T-helper 17 cell (primary cell): ENCODE data around the gene CELF2. TPM values are rescaled to one million over a fixed set of nuclear protein-coding genes. Genes with fewer than 3 reads are reported as not detected.
"Not testable (repeated sequence)": the region's sequence is repeated elsewhere in the genome, so short reads cannot be mapped to it uniquely, and the experiment has no call there.

ENCODE experiments used
- ATAC-seq: fragments of 150-1000 bp; cut with Tn5 transposase; 2 replicates; pipeline ENCODE4 v1.10.0; 2021; ENCODE audit warnings: mild to moderate bottlenecking, moderate library complexity
- DNase-seq, 3 donors: peaks; one replicate each; pipeline versions ENCODE4 v3.0.0 to v3.0.0-alpha.2; 2020 to 2021
- H3K9me3 ChIP-seq: one replicate; pipeline ENCODE4 v1.7.0; 2013; ENCODE audit warnings: low read length, mild to moderate bottlenecking; ENCODE audit not compliant: control insufficient read depth, poor library complexity, severe bottlenecking
- H3K27ac Mint-ChIP-seq: one replicate; pipeline ENCODE4 v1.8.0; 2022; ENCODE audit warnings: mild to moderate bottlenecking, moderate library complexity, mixed read lengths
- H3K27me3 Mint-ChIP-seq: one replicate; pipeline ENCODE4 v1.8.0; 2022; ENCODE audit warnings: mixed read lengths
- H3K36me3 Mint-ChIP-seq: one replicate; pipeline ENCODE4 v1.8.0; 2022; ENCODE audit warnings: low read depth, mixed read lengths
- H3K4me1 Mint-ChIP-seq: one replicate; pipeline ENCODE4 v1.8.0; 2022; ENCODE audit warnings: mild to moderate bottlenecking, mixed read lengths
- H3K4me3 Mint-ChIP-seq: one replicate; pipeline ENCODE4 v1.8.0; 2022; ENCODE audit warnings: mild to moderate bottlenecking, moderate library complexity, mixed read lengths
- total RNA-seq, 4 donors: library from RNA in 2 of 4; stranded (reverse) in 2 of 4; gene quantifications; one replicate each; pipeline ENCODE4 v1.2.3 and lab custom pipeline; 2022 to 2026

CELF2 gene
- total RNA-seq, 2 donors from 2014 or later = 201 to 202 TPM

DNA sequence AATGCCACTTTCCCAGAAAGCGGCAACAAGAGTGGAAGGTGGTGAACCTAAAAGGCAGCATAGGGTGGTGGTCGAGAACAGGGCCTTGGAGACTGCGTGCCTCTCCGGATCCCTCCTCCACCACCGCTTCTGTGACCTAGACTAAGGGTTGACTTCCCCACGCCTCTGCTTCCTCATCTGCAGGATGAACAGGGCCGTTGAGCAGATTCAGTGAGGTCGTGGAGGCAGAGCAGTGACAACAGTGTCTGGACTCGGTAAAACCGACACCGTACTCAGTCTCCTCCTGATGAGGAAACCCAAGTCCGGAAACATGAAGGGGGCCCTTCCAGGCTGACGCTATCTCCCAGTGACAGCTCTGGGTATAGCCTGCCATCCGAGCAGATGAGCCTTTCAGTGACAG is 162.6 kb downstream of the CELF2 start:
- H3K9me3 ChIP-seq = peaks cover 1% of the 10 kb centered on the region
- Mint-ChIP-seq H3K4me1 (peaks cover 84% of the 10 kb centered on the region), H3K27me3 (no peaks in the 10 kb centered on the region), H3K27ac (no peak overlapping the region), H3K4me3 (no peak overlapping the region), H3K36me3 (peaks cover 14% of the 10 kb centered on the region)
- DNase-seq (peak; percentile 35 to 69 (median 45)), ATAC-seq (peak; percentile 51)

DNA sequence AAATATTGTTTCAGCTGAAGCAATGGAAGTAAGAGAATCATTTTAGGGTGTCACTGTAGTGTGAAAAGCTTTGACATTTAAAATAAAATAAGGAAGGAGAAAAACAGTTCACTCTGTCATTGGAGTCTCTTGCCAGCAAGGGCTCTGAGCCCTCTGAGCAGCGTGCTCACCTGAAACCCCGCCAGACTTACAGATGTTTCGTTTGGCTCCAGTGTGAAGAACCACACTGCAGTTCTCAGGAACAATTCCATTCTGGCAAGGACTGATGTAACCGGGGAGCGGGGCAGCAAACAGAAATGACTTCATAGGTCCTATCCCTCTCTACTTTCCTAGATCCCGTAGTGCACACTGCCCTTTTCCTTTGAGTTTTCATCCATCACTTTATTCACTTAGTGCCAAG is 164.3 kb downstream of the CELF2 start:
- Mint-ChIP-seq H3K36me3 (peaks cover 19% of the 10 kb centered on the region), H3K27me3 (no peaks in the 10 kb centered on the region), H3K4me3 (peak overlapping the region; percentile 80), H3K4me1 (peaks cover 77% of the 10 kb centered on the region), H3K27ac (no peak overlapping the region)
- DNase-seq (no peak), ATAC-seq (no peak)
- peaks cover 3% of the 10 kb centered on the region for H3K9me3 ChIP-seq

GRCh38 chr10:11183015-11183414 is 165.3 kb downstream of the CELF2 start:
- H3K9me3 ChIP-seq = peaks cover 3% of the 10 kb centered on the region
- peak; percentile 1 for ATAC-seq
- H3K4me1 Mint-ChIP-seq = peaks cover 76% of the 10 kb centered on the region
- no peaks in the 10 kb centered on the region for H3K27me3 Mint-ChIP-seq
- peak overlapping the region; percentile 80 for H3K4me3 Mint-ChIP-seq
- peaks cover 23% of the 10 kb centered on the region for H3K36me3 Mint-ChIP-seq
- H3K27ac Mint-ChIP-seq = no peak overlapping the region
- DNase-seq = no peak

DNA sequence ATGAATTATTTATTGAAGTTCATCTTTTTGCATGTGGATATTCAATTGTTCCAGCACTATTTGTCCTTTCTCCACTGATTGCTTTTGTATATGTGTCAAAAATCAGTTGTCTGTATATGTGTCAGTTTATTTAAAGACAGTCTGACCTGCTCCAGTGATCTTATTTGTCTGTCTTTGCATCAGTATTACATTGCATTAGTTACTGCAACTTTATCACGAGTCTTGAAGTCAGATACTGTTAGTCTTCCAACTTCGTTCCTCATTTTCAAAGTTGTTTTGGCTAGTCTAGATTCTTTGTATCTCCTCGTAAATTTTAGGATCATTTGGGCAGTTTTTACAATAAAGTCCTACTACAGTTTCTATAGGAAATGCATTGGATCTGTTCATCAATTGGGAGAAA is 166.4 kb downstream of the CELF2 start:
- no peaks in the 10 kb centered on the region for H3K27me3 Mint-ChIP-seq
- no peak overlapping the region for H3K27ac Mint-ChIP-seq
- peak overlapping the region; percentile 39 for H3K4me3 Mint-ChIP-seq
- ATAC-seq (no peak), DNase-seq (no peak)
- H3K4me1 Mint-ChIP-seq = peaks cover 75% of the 10 kb centered on the region
- H3K36me3 Mint-ChIP-seq = peaks cover 29% of the 10 kb centered on the region
- peaks cover 3% of the 10 kb centered on the region for H3K9me3 ChIP-seq

- not testable (repeated sequence) for H3K4me3 Mint-ChIP-seq, H3K27me3 Mint-ChIP-seq, H3K9me3 ChIP-seq, DNase-seq, ATAC-seq, H3K27ac Mint-ChIP-seq
- Mint-ChIP-seq H3K36me3 (peaks cover 33% of the 10 kb centered on the region), H3K4me1 (peaks cover 76% of the 10 kb centered on the region)
Observed at GRCh38 chr10:11185128-11185665, 167.5 kb downstream of the CELF2 start.

DNA sequence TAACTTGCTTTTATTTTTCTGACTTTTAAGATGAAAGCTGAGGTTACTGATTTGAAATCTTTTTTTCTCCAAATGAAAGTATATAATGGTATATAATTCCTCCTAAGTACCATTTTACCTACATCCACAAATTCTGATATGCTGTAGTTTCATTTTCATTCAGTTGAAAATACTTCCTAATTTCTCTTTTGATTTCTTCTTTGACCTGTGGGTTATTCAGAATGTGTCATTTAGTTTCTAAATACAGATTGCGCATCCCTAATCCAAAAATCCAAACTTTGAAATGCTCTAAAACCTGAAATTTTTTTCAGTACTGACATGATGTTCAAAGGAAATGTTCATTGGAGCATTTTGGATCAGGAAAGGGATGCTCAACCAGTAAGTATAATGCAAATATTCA is 168.7 kb downstream of the CELF2 start:
- Mint-ChIP-seq H3K27me3 (no peaks in the 10 kb centered on the region), H3K4me3 (peak overlapping the region; percentile 78), H3K4me1 (peaks cover 79% of the 10 kb centered on the region), H3K27ac (no peak overlapping the region), H3K36me3 (peaks cover 35% of the 10 kb centered on the region)
- DNase-seq = no peak
- H3K9me3 ChIP-seq = peaks cover 3% of the 10 kb centered on the region
- ATAC-seq = no peak

DNA sequence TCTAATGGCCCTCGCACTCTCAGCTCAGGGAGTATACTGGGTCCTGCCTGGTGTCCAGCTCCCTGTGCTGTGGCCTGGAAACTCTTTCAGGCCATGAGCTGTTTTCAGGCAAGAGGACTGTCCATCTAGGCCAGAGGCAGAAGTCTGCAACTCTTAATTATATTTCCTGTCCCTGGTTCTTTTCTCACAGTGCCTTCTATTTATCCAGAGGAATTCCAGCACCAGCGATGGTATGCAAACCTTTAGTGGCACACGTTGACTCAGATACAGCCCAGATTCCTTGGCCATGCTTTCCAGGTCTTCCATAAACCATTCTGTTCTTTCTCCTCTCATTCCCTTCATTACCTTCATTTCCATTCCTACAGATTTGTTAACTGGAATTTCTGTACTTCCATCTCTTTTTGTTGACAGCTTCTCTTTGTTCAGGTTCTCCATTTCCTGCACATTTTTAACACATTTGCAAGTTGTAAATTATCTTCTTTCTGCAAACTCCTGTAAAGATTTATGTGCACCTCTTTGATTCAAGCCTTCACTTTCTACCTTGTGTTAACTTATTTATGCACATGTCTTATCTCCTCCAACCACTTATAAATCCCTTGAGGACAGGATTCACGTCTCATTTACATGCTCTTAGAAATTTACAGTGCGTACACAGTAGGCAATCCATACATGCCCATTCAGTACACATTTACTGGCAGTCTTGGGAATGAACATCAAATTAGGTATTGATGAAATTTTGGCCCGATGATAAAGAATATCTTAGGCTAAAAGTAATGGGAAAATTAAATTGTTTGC is 172.1 kb downstream of the CELF2 start:
- H3K4me3 Mint-ChIP-seq = peak overlapping the region; percentile 84
- DNase-seq (no peak), ATAC-seq (no peak)
- peaks cover 26% of the 10 kb centered on the region for H3K36me3 Mint-ChIP-seq
- H3K27ac Mint-ChIP-seq = no peak overlapping the region
- H3K4me1 Mint-ChIP-seq = peaks cover 75% of the 10 kb centered on the region
- peaks cover 3% of the 10 kb centered on the region for H3K9me3 ChIP-seq
- H3K27me3 Mint-ChIP-seq = no peaks in the 10 kb centered on the region

DNA sequence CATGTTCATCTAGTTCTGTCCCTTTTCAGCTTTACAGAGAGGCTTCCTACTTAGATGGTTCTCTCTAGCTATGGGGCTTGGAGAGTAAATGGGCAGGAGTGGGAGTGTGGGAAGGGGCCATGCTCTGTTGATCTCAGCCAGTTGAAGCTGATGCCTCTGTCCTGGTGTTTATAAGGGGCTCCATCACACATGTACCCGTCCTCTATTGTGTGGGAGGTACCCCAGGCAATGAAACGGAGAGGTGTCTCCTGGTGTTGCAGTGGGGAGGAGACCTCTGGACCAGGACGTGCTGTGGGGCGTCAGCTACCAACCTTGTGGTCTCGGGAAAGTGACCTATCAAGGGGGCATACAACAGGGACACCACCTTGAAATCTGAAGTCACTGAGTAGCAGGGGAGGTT is 173.5 kb downstream of the CELF2 start:
- peaks cover 23% of the 10 kb centered on the region for H3K36me3 Mint-ChIP-seq
- peak overlapping the region; percentile 73 for H3K4me3 Mint-ChIP-seq
- ATAC-seq = peak; percentile 31
- H3K9me3 ChIP-seq = no peaks in the 10 kb centered on the region
- no peak for DNase-seq
- no peak overlapping the region for H3K27ac Mint-ChIP-seq
- no peaks in the 10 kb centered on the region for H3K27me3 Mint-ChIP-seq
- peaks cover 84% of the 10 kb centered on the region for H3K4me1 Mint-ChIP-seq

DNA sequence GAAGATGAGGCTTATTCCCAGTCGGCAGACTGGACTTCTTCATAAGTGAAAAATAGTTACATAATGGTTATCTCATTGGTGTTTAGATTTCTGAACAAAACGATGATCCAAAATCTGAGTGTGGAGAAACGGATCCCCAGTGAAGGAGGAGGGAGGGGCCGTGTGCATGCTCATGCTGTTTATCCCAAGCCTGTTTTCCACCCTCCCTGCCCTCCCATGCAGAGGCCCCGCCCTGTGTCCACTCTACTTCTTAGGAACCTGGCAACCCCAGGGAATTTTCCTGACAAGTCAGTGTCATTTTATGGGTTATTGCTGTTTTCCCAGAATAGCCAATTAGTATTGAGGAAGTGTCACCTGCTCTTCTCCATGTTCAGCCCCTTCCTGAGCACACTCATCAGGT is 174.0 kb downstream of the CELF2 start:
- ATAC-seq (no peak), DNase-seq (no peak)
- H3K27ac Mint-ChIP-seq = no peak overlapping the region
- H3K9me3 ChIP-seq = no peaks in the 10 kb centered on the region
- H3K36me3 Mint-ChIP-seq = peaks cover 20% of the 10 kb centered on the region
- no peaks in the 10 kb centered on the region for H3K27me3 Mint-ChIP-seq
- peak overlapping the region; percentile 73 for H3K4me3 Mint-ChIP-seq
- peaks cover 83% of the 10 kb centered on the region for H3K4me1 Mint-ChIP-seq

DNA sequence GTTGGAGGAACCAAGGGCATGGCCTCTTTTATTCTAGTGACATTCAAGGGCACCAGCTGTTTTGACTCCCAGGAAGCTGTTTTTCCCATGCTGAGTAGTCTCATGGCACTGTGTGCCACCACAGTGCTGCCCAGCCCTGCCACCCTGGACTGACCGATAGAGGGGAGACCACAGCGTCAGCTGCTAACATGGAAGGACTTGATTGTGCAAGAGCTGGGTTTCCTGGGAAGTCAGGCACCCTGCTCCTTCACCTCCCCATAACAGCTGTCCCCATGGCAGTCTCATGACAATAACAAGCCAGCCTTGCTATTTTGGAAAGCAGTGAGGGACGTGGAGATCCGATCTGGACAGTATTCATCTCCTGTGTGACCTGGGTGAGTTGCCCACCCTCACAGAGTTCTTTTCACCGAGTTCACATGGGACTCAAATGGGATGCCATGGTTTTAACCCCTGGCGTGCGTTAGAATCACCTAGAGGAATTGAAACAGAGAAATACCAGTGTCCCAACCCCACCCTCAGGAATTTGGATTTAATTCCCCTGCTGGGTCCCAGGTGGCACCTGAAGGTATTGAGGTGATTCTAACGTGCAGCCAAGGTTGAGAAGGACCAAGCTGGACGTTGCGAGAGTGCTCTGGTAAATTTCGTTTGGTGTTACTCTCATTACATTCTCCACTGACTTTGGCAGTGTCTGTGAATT is 174.8 kb downstream of the CELF2 start:
- Mint-ChIP-seq H3K36me3 (peaks cover 19% of the 10 kb centered on the region), H3K27ac (no peak overlapping the region), H3K4me3 (peak overlapping the region; percentile 61), H3K27me3 (no peaks in the 10 kb centered on the region), H3K4me1 (peaks cover 84% of the 10 kb centered on the region)
- DNase-seq = no peak
- H3K9me3 ChIP-seq = no peaks in the 10 kb centered on the region
- no peak for ATAC-seq

GRCh38 chr10:11193001-11193551 is 175.4 kb downstream of the CELF2 start:
- no peaks in the 10 kb centered on the region for H3K27me3 Mint-ChIP-seq
- ATAC-seq (no peak), DNase-seq (no peak)
- peaks cover 85% of the 10 kb centered on the region for H3K4me1 Mint-ChIP-seq
- no peak overlapping the region for H3K27ac Mint-ChIP-seq
- H3K9me3 ChIP-seq = no peaks in the 10 kb centered on the region
- peak overlapping the region; percentile 61 for H3K4me3 Mint-ChIP-seq
- peaks cover 16% of the 10 kb centered on the region for H3K36me3 Mint-ChIP-seq

- H3K4me1 Mint-ChIP-seq = peaks cover 83% of the 10 kb centered on the region
- ATAC-seq = no peak
- no peaks in the 10 kb centered on the region for H3K9me3 ChIP-seq
- H3K4me3 Mint-ChIP-seq = peak overlapping the region; percentile 50
- DNase-seq = no peak
- H3K27me3 Mint-ChIP-seq = no peaks in the 10 kb centered on the region
- peak overlapping the region; percentile 96 for H3K27ac Mint-ChIP-seq
- peaks cover 3% of the 10 kb centered on the region for H3K36me3 Mint-ChIP-seq
Observed at GRCh38 chr10:11194859-11195586, 177.4 kb downstream of the CELF2 start.

DNA sequence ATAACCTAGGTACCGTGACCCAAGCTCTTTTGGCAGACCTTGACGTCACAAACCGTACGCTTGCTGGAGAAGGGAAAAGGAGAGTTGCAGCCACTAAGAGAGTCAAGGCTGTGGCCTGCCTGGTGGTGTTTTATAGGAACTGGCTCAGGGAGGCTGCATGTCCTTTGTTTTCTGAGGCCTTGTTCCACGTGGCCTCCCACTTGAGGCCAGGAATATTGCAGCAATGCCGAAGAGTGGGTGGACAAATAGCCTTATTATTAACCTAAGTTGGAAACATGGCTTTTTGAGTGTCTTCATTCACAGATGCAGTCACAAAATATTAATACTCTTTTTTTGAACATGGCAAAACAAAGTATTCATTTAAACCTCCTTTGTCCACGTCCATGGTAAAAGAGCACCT is 178.0 kb downstream of the CELF2 start:
- Mint-ChIP-seq H3K27ac (peak overlapping the region; percentile 96), H3K27me3 (no peaks in the 10 kb centered on the region), H3K4me1 (peaks cover 84% of the 10 kb centered on the region), H3K4me3 (peak overlapping the region; percentile 50), H3K36me3 (peaks cover 5% of the 10 kb centered on the region)
- no peaks in the 10 kb centered on the region for H3K9me3 ChIP-seq
- ATAC-seq (no peak), DNase-seq (no peak)
